B cell (primary cell): ENCODE measurements around the gene IBSP. TPM values are rescaled to one million over a fixed set of nuclear protein-coding genes. Genes with fewer than 3 reads are reported as not detected.

ENCODE experiments used
- ATAC-seq: fragments of 200-7000 bp; cut with Tn5 transposase; one replicate; pipeline ENCODE4 v1.10.0; 2021; ENCODE audit warnings: low read depth, mild to moderate bottlenecking, moderate number of reproducible peaks, moderate library complexity
- CTCF ChIA-PET: fragments of 350-600 bp; sonication (Branson Sonifier 250); formaldehyde crosslinking; loops from one replicate; lab custom pipeline; 2021; ENCODE audit warnings: antibody characterized with exemption, inconsistent platforms; lab: Charles Lee
- POLR2A ChIA-PET: fragments of 350-600 bp; sonication (Branson Sonifier 250); formaldehyde crosslinking; loops from one replicate; lab custom pipeline; 2021; ENCODE audit warnings: antibody characterized with exemption; lab: Charles Lee
- DNase-seq: peaks from one replicate; pipeline ENCODE4 v3.0.0; 2013
- H2AFZ ChIP-seq: 2 replicates; pipeline ENCODE4 v1.6.1; 2012; ENCODE audit warnings: mild to moderate bottlenecking, low read depth, low read length; ENCODE audit not compliant: insufficient read depth, poor library complexity, severe bottlenecking
- H3K27ac ChIP-seq, 2 donors: 1 replicate in 1 of 2; 2 replicates in 1 of 2; pipeline ENCODE4 v1.5.1; 2012 to 2013; ENCODE audit warnings: low read length in 2 of 2, mild to moderate bottlenecking in 2 of 2, moderate library complexity in 1 of 2
- H3K27me3 ChIP-seq, 4 experiments: fragments of 200-600 bp in 1 of 4; sonication (generic) in 1 of 4; replicated peaks in 1 of 4; 1 replicate in 2 of 4; 2 replicates in 2 of 4; pipeline versions ENCODE4 v1.6.1 to v1.7.0; 2013 to 2016; ENCODE audit warnings: low read length in 3 of 4, mild to moderate bottlenecking in 2 of 4, mixed read lengths in 1 of 4, moderate library complexity in 1 of 4; ENCODE audit not compliant: insufficient read depth in 4 of 4, control insufficient read depth in 3 of 4; ENCODE audit errors: control extremely low read depth in 1 of 4
- H3K36me3 ChIP-seq, 2 experiments: replicated peaks in 1 of 2; 1 replicate in 1 of 2; 2 replicates in 1 of 2; pipeline versions ENCODE4 v1.6.1 to v1.7.1; 2013; ENCODE audit warnings: low read length in 1 of 2; ENCODE audit not compliant: insufficient read depth in 2 of 2, control insufficient read depth in 1 of 2; ENCODE audit errors: control extremely low read depth in 1 of 2, extremely low read depth in 1 of 2
- H3K4me1 ChIP-seq, 2 donors: fragments of 200-600 bp in 1 of 2; sonication (generic) in 1 of 2; 1 replicate in 1 of 2; 2 replicates in 1 of 2; pipeline versions ENCODE4 v1.5.1 to v1.6.1; 2013 to 2017; ENCODE audit warnings: low read length in 2 of 2; ENCODE audit not compliant: control insufficient read depth in 2 of 2, insufficient read depth in 2 of 2
- H3K4me2 ChIP-seq: replicated peaks from 2 replicates; pipeline ENCODE3; 2012; ENCODE audit warnings: mild to moderate bottlenecking, low read depth, low read length; ENCODE audit not compliant: poor library complexity, severe bottlenecking
- H3K4me3 ChIP-seq, 5 experiments: fragments of 200-600 bp in 1 of 5; sonication (generic) in 1 of 5; 1 replicate in 3 of 5; 2 replicates in 2 of 5; pipeline versions ENCODE4 v1.5.1 to v1.7.0; 2011 to 2016; ENCODE audit warnings: low read length in 4 of 5, mild to moderate bottlenecking in 4 of 5, low read depth in 2 of 5, control low read depth in 1 of 5, moderate library complexity in 1 of 5; ENCODE audit not compliant: insufficient read depth in 1 of 5; ENCODE audit errors: control extremely low read depth in 1 of 5, extremely low read depth in 1 of 5
- H3K79me2 ChIP-seq: fragments of 200-600 bp; sonication (generic); one replicate; pipeline ENCODE4 v1.6.0; 2016; ENCODE audit warnings: low read length; ENCODE audit not compliant: control insufficient read depth, insufficient read depth
- H3K9ac ChIP-seq: fragments of 200-600 bp; sonication (generic); 2 replicates; pipeline ENCODE4 v1.6.1; 2017; ENCODE audit warnings: mild to moderate bottlenecking, low read length, moderate library complexity
- H3K9me3 ChIP-seq, 3 donors: one replicate each; pipeline versions ENCODE4 v1.6.1 to v1.7.1; 2013; ENCODE audit warnings: low read length in 2 of 3; ENCODE audit not compliant: control insufficient read depth in 2 of 3, insufficient read depth in 1 of 3; ENCODE audit errors: control extremely low read depth in 1 of 3
- H4K20me1 ChIP-seq: 2 replicates; pipeline ENCODE4 v1.6.0; 2012; ENCODE audit warnings: mild to moderate bottlenecking, low read length; ENCODE audit not compliant: insufficient read depth, control insufficient read depth, poor library complexity, severe bottlenecking
- H3K27ac Mint-ChIP-seq: one replicate; pipeline ENCODE4 v1.8.0; 2021; ENCODE audit warnings: mixed read lengths
- H3K27me3 Mint-ChIP-seq: one replicate; pipeline ENCODE4 v1.8.0; 2021; ENCODE audit warnings: mixed read lengths
- H3K4me1 Mint-ChIP-seq: one replicate; pipeline ENCODE4 v1.8.0; 2021; ENCODE audit warnings: mixed read lengths
- H3K4me3 Mint-ChIP-seq: one replicate; pipeline ENCODE4 v1.8.0; 2021; ENCODE audit warnings: mixed read lengths
- H3K9me3 Mint-ChIP-seq: one replicate; pipeline ENCODE4 v1.8.0; 2022; ENCODE audit warnings: mixed read lengths; ENCODE audit not compliant: insufficient read depth
- CTCF ChIP-seq: fragments of 200-600 bp; IDR thresholded peaks from one replicate; pipeline ENCODE4 v1.8.0; 2022; ENCODE audit warnings: antibody characterized with exemption, mild to moderate bottlenecking
- EZH2 ChIP-seq: IDR thresholded peaks from 2 replicates; pipeline ENCODE4 v1.6.1; 2012; ENCODE audit warnings: borderline replicate concordance, low read depth, mild to moderate bottlenecking, moderate library complexity, low read length; ENCODE audit not compliant: insufficient read depth, poor library complexity, severe bottlenecking
- WGBS: methylation state at CpG from one replicate; pipeline ENCODE4 v1.1.5; 2013; ENCODE audit warnings: missing lambda C conversion rate; ENCODE audit not compliant: insufficient coverage; 5-methylcytosine and 5-hydroxymethylcytosine counted together
- intact Hi-C: fragments of 100-400 bp; cut with micrococcal nuclease; formaldehyde crosslinking; loops from one replicate; pipeline ENCODE4 v1.10.0; 2022
- polyA plus RNA-seq: library from polyadenylated mRNA; depleted of rRNA; stranded (reverse); fragments of >200 nt; gene quantifications from 2 replicates; pipeline ENCODE4 v1.2.3, GENCODE V29; 2012
- total RNA-seq, 2 donors: library from RNA; stranded (reverse); fragments of 120-200 nt in 1 of 2; gene quantifications; 1 replicate in 1 of 2; 2 replicates in 1 of 2; pipeline versions ENCODE4 v1.2.3 to v1.2.4, GENCODE V29; 2013 to 2022

Gene IBSP
- total and polyA plus RNA-seq, 2 donors (not counting 1 experiment from before 2014, with no cell fraction given): not detected

GRCh38 chr4:87811977-87812376, 12.6 kb downstream of the IBSP start:
- Histone ChIP-seq H3K4me2 (no peak overlapping the region), H3K36me3 (no peaks in the 10 kb centered on the region), H3K9me3 (no peaks in the 10 kb centered on the region), H3K27me3 (no peaks in the 10 kb centered on the region), H3K9ac (no peak overlapping the region), H2AFZ (no peak overlapping the region), H3K4me1 (no peaks in the 10 kb centered on the region), H4K20me1 (no peaks in the 10 kb centered on the region), H3K79me2 (no peaks in the 10 kb centered on the region), H3K27ac (no peak overlapping the region), H3K4me3 (no peak overlapping the region)
- peaks cover 11% of the 10 kb centered on the region for H3K9me3 Mint-ChIP-seq
- WGBS: no CpG with 5 or more reads among the region's 2 CpGs
- ChIA-PET CTCF (no interaction called here), POLR2A (no interaction called here)
- no peak overlapping the region for H3K4me3 Mint-ChIP-seq
- no peak for ATAC-seq
- TF ChIP-seq EZH2: no peak
- no peak for TF ChIP-seq CTCF
- H3K27me3 Mint-ChIP-seq: peaks cover 3% of the 10 kb centered on the region
- intact Hi-C loops: no loop called here
- no peak for DNase-seq
- H3K27ac Mint-ChIP-seq: no peak overlapping the region
- H3K4me1 Mint-ChIP-seq: no peaks in the 10 kb centered on the region

DNA sequence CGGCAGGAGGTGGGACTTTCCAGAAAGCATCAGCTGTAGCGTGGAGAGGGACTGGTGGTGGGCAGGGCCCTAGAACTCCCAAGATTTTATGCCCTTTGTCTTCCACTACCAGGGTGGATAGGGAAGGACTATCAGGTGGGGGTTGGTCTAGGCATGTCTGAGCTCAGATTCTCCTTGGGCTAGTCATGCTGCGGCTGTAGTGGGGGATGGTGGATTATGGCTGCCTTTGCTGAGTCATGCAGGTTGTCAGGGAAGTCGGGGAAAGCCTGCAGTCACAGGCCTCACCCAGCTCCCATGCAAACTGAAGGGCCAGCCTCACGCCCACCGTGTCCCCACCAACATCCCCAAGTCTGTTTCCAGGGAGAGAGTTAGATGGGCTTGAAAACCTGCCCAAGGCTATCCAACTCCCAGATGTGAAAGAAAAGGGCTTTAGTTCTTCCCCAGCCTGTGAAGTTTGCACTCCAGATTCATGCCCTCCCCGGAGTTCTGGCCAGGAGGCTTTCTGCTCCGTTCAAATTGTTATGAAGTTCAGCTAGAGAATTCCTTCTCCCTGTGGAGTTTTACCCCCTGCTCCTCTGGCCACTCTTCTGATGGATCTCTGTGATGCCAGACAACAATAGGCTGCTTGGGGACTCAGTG, 20.0 kb downstream of the IBSP start:
- intact Hi-C loops: no loop called here
- no peak overlapping the region for H3K4me3 ChIP-seq
- no peaks in the 10 kb centered on the region for H4K20me1 ChIP-seq
- H3K9me3 ChIP-seq: no peaks in the 10 kb centered on the region
- DNase-seq (no peak), ATAC-seq (no peak)
- CTCF ChIA-PET: no interaction called here
- H3K27ac ChIP-seq: no peak overlapping the region
- Mint-ChIP-seq H3K27ac (no peak overlapping the region), H3K4me3 (no peak overlapping the region), H3K27me3 (peaks cover 19% of the 10 kb centered on the region), H3K4me1 (no peaks in the 10 kb centered on the region), H3K9me3 (peaks cover 3% of the 10 kb centered on the region)
- H3K79me2 ChIP-seq: no peaks in the 10 kb centered on the region
- no peak overlapping the region for H3K9ac ChIP-seq
- 79% methylated on average over 4 of the region's 8 CpGs for WGBS
- no peaks in the 10 kb centered on the region for H3K36me3 ChIP-seq
- H3K4me1 ChIP-seq: no peaks in the 10 kb centered on the region
- no peak overlapping the region for H2AFZ ChIP-seq
- H3K4me2 ChIP-seq: no peak overlapping the region
- TF ChIP-seq EZH2: no peak
- no peak for TF ChIP-seq CTCF
- POLR2A ChIA-PET: no interaction called here
- peaks cover 0 to 3% (median 0%) of the 10 kb centered on the region in 4 experiments for H3K27me3 ChIP-seq
